ENCODE data around the gene PKD1L1.

GRCh38 chr7:47762207-47762606 lies 186.1 kb downstream of the PKD1L1 start:
- TF ChIP-seq POLR2AphosphoS5 (IDR thresholded peaks at IDR 0.05) (no peak), POLR2A (IDR thresholded peaks at IDR 0.05) (no peak)

Measured in suprapubic skin (tissue), 4 donors.